Activated T-cell treated with anti-CD3 and anti-CD28 coated beads, Interleukin-2, amount 50 U/mL, for 48 hours (primary cell): ENCODE data around the gene CEP70.
"Not testable (repeated sequence)": the region's sequence is repeated elsewhere in the genome, so short reads cannot be mapped to it uniquely, and the experiment has no call there.

Experiments used
- DNase-seq, 2 experiments: peaks; one replicate each; pipeline ENCODE4 v3.0.0-alpha.2; 2020

The CEP70 gene

GRCh38 chr3:138507524-138507923 lies 86.5 kb downstream of the CEP70 start:
- DNase-seq, result no peak

- DNase-seq, result no peak
These were observed 95.1 kb downstream of the CEP70 start for GRCh38 chr3:138498991-138499390.

GRCh38 chr3:138497851-138498250 lies 96.2 kb downstream of the CEP70 start:
- DNase-seq, result no peak

- DNase-seq, result no peak
These were observed 97.0 kb downstream of the CEP70 start for GRCh38 chr3:138497021-138497420.

- no peak for DNase-seq
These were observed 97.6 kb downstream of the CEP70 start for GRCh38 chr3:138496436-138496835.

- DNase-seq, result not testable (repeated sequence)
These were observed 98.4 kb downstream of the CEP70 start for GRCh38 chr3:138495638-138496037.

- DNase-seq, result no peak
These were observed 99.5 kb downstream of the CEP70 start for GRCh38 chr3:138494607-138494929.

GRCh38 chr3:138493804-138494606 lies 100.1 kb downstream of the CEP70 start:
- DNase-seq, result no peak

- DNase-seq, result no peak
These were observed 100.9 kb downstream of the CEP70 start for GRCh38 chr3:138492980-138493675.

- DNase-seq, result no peak
These were observed 102.1 kb downstream of the CEP70 start for GRCh38 chr3:138491971-138492370.

GRCh38 chr3:138486580-138486979 lies 107.5 kb downstream of the CEP70 start:
- not testable (repeated sequence) for DNase-seq

- not testable (repeated sequence) for DNase-seq
These were observed 109.4 kb downstream of the CEP70 start for GRCh38 chr3:138484672-138485071.

- DNase-seq, result peak; percentile 41 to 43
These were observed 114.6 kb downstream of the CEP70 start for GRCh38 chr3:138479438-138479863.

GRCh38 chr3:138477801-138478200 lies 116.3 kb downstream of the CEP70 start:
- DNase-seq, result no peak

GRCh38 chr3:138477120-138477519 lies 116.9 kb downstream of the CEP70 start:
- DNase-seq, result no peak

- DNase-seq, result no peak
These were observed 117.5 kb downstream of the CEP70 start for GRCh38 chr3:138476526-138476925.

- DNase-seq, result no peak
These were observed 119.9 kb downstream of the CEP70 start for GRCh38 chr3:138474163-138474562.

GRCh38 chr3:138473391-138473790 lies 120.7 kb downstream of the CEP70 start:
- DNase-seq, result no peak

- DNase-seq, result no peak
These were observed 121.8 kb downstream of the CEP70 start for GRCh38 chr3:138472141-138472825.

GRCh38 chr3:138471481-138471880 lies 122.6 kb downstream of the CEP70 start:
- no peak for DNase-seq

- DNase-seq, result no peak
These were observed 123.4 kb downstream of the CEP70 start for GRCh38 chr3:138470687-138471086.

GRCh38 chr3:138469874-138470273 lies 124.2 kb downstream of the CEP70 start:
- DNase-seq, result no peak

- no peak for DNase-seq
These were observed 125.2 kb downstream of the CEP70 start for GRCh38 chr3:138468886-138469285.

- no peak for DNase-seq
These were observed 125.6 kb downstream of the CEP70 start for GRCh38 chr3:138468451-138468850.
